Glutamatergic neuron (in vitro differentiated cells): ENCODE measurements around the gene PPP1R12C. TPM values are rescaled to one million over a fixed set of nuclear protein-coding genes. Genes with fewer than 3 reads are reported as not detected.

Experiments used
- DNase-seq: peaks from one replicate; pipeline ENCODE4 v3.0.0; 2022
- H3K27ac Mint-ChIP-seq: one replicate; pipeline ENCODE4 v1.8.0; 2020; ENCODE audit warnings: mild to moderate bottlenecking, mixed read lengths, inconsistent platforms; ENCODE audit not compliant: unreplicated experiment
- H3K27me3 Mint-ChIP-seq: one replicate; pipeline ENCODE4 v1.8.0; 2020; ENCODE audit warnings: mild to moderate bottlenecking, moderate library complexity, mixed read lengths, inconsistent platforms; ENCODE audit not compliant: unreplicated experiment
- H3K36me3 Mint-ChIP-seq: one replicate; pipeline ENCODE4 v1.8.0; 2020; ENCODE audit warnings: mild to moderate bottlenecking, mixed read lengths, inconsistent platforms; ENCODE audit not compliant: unreplicated experiment
- H3K4me1 Mint-ChIP-seq: one replicate; pipeline ENCODE4 v1.8.0; 2020; ENCODE audit warnings: mild to moderate bottlenecking, low read depth, mixed read lengths, inconsistent platforms; ENCODE audit not compliant: unreplicated experiment
- H3K4me3 Mint-ChIP-seq: one replicate; pipeline ENCODE4 v1.8.0; 2020; ENCODE audit warnings: mild to moderate bottlenecking, mixed read lengths, inconsistent platforms; ENCODE audit not compliant: unreplicated experiment
- H3K9me3 Mint-ChIP-seq: one replicate; pipeline ENCODE4 v1.8.0; 2020; ENCODE audit warnings: mild to moderate bottlenecking, moderate library complexity, mixed read lengths, inconsistent platforms; ENCODE audit not compliant: unreplicated experiment
- CTCF ChIP-seq: fragments of 200-600 bp; sonication (generic); IDR thresholded peaks from one replicate; pipeline ENCODE4 v1.5.0; 2021; ENCODE audit not compliant: partially characterized antibody, unreplicated experiment
- total RNA-seq: library from RNA; stranded (reverse); fragmentation: NEBNext Ultra II Directional; extraction: Animal tissue kit (Norgen Biotek cat#: 25700); gene quantifications from one replicate; pipeline ENCODE4 v1.2.1, GENCODE V29; 2021; ENCODE audit not compliant: unreplicated experiment

The PPP1R12C gene
- total RNA-seq, 1 donor from 2014 or later = 150 TPM

DNA sequence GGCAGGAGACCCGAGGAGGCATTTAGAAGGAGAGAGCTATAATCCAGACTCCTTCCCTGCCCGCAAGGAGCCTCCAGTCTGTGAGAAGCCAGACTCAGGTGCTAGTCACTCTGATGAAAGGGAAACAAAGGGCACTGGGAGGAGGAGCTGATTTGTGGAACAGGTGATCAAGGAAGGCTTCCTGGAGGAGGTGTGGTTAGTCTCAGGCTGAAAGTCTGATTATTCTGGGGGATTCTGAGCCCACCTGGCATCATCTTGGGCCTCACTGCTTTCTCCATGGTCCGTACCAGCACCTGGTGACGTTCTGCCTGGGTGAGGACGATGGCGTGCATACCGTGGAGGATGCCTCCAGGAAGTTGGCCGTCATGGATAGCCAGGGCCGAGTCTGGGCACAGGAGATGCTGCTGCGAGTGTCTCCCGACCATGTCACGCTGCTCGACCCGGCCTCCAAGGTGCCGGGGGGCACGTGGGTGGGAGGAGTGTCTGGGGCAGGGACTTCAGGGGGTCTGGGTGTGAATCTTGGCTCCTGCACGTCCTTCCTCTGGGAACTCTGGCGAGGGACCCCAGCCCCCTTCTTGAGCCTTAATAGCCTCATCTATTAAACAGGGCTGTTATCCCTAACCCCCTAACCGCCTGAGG is 37.9 kb downstream of the PPP1R12C start:
- peaks cover 12% of the 10 kb centered on the region for H3K36me3 Mint-ChIP-seq
- H3K4me3 Mint-ChIP-seq = peak overlapping the region; percentile 92
- peaks cover 24% of the 10 kb centered on the region for H3K9me3 Mint-ChIP-seq
- TF ChIP-seq CTCF = no peak
- H3K4me1 Mint-ChIP-seq = peaks cover 4% of the 10 kb centered on the region
- no peak overlapping the region for H3K27ac Mint-ChIP-seq
- peaks cover 39% of the 10 kb centered on the region for H3K27me3 Mint-ChIP-seq
- DNase-seq = no peak

- Mint-ChIP-seq H3K36me3 (peaks cover 12% of the 10 kb centered on the region), H3K9me3 (peaks cover 22% of the 10 kb centered on the region), H3K4me1 (peaks cover 4% of the 10 kb centered on the region), H3K27ac (no peak overlapping the region), H3K27me3 (peaks cover 39% of the 10 kb centered on the region), H3K4me3 (peak overlapping the region; percentile 55)
- DNase-seq = no peak
- no peak for TF ChIP-seq CTCF
Measured at GRCh38 chr19:55078996-55079395, 38.4 kb downstream of the PPP1R12C start.

GRCh38 chr19:55077106-55077505 is 40.3 kb downstream of the PPP1R12C start:
- Mint-ChIP-seq H3K36me3 (peaks cover 9% of the 10 kb centered on the region), H3K9me3 (peaks cover 19% of the 10 kb centered on the region), H3K27ac (no peak overlapping the region), H3K27me3 (peaks cover 38% of the 10 kb centered on the region), H3K4me1 (peaks cover 4% of the 10 kb centered on the region), H3K4me3 (no peak overlapping the region)
- no peak for DNase-seq
- no peak for TF ChIP-seq CTCF

DNA sequence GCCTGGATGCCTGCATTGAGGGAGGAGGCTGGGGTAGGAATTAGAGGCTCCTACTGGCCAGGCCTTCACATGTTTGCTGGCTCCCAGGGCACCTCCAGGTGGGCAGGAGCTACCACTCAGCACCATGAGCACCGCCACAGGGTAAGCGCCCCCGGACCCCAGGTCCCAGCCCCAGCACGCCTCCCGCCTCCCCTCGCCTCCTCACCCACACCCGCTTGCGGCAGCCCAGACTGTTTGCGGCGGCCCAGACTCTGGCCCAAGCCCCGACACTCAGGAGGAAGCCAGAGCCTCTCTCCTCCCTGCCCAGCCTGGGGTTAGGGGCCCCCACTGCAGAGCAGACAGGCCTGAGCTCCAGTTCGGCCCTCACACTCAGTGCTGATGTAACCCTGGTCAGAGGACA is 41.1 kb downstream of the PPP1R12C start:
- no peak for TF ChIP-seq CTCF
- Mint-ChIP-seq H3K4me1 (peaks cover 4% of the 10 kb centered on the region), H3K4me3 (no peak overlapping the region), H3K36me3 (peaks cover 9% of the 10 kb centered on the region), H3K27me3 (peaks cover 38% of the 10 kb centered on the region), H3K9me3 (peaks cover 17% of the 10 kb centered on the region), H3K27ac (no peak overlapping the region)
- no peak for DNase-seq

- TF ChIP-seq CTCF = no peak
- peaks cover 17% of the 10 kb centered on the region for H3K9me3 Mint-ChIP-seq
- peaks cover 3% of the 10 kb centered on the region for H3K4me1 Mint-ChIP-seq
- H3K4me3 Mint-ChIP-seq = peak within 1 kb of the TSS; percentile 34
- DNase-seq = no peak
- H3K36me3 Mint-ChIP-seq = peaks cover 9% of the 10 kb centered on the region
- H3K27me3 Mint-ChIP-seq = peaks cover 36% of the 10 kb centered on the region
- H3K27ac Mint-ChIP-seq = no peak within 1 kb of the TSS
Measured at GRCh38 chr19:55075371-55075998, 42.0 kb downstream of the PPP1R12C start, which contains the start of gene EPS8L1. TSS of gene EPS8L1 (plus strand) at chr19:55075869. CDS start at chr19:55076445, 576 bp downstream.
